SK-N-MC (cell line): ENCODE results near the gene PHACTR3.

Experiments used
- EZH2 ChIP-seq: fragments of 200-600 bp; sonication (generic); IDR thresholded peaks from one replicate; pipeline ENCODE4 v1.6.1; 2017; ENCODE audit warnings: antibody characterized with exemption
- FOXP2 ChIP-seq: optimal IDR thresholded peaks from 2 replicates; pipeline ENCODE3; 2011; ENCODE audit warnings: mild to moderate bottlenecking, moderate library complexity; ENCODE audit not compliant: insufficient read depth; ENCODE audit errors: extremely low read length, control extremely low read depth
- POLR2AphosphoS5 ChIP-seq: IDR thresholded peaks from 2 replicates; pipeline ENCODE4 v1.6.1; 2012; ENCODE audit warnings: mild to moderate bottlenecking, low read depth, low read length, borderline replicate concordance

DNA sequence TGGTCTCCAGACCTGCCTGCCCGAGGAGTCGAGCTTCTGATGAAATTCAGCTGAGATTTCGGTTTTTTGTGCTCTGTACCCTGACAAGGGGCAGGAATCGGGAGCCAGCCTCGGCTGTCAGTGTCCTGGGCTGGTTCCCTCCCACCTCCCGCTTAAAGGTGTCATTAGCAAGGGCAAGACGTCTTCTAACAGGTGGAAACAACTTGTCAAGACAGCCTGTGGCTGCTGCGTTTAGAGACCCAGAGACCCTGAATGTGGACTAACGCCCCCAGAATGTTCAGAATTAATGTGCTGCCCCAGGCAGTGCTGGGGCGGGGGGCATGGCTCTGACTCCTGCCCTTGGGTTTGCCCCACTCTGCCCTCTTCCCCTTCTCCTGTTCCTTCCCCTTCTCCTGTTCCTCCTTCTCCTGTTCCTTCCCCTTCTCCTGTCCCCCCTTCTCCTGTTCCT is 69.7 kb downstream of the PHACTR3 start:
- TF ChIP-seq EZH2 (no peak), POLR2AphosphoS5 (no peak), FOXP2 (no peak)
